SK-N-SH (cell line): Measurements from ENCODE around the gene CDH23. TPM values are rescaled to one million over a fixed set of nuclear protein-coding genes. Genes with fewer than 3 reads are reported as not detected.

Experiments used
- CTCF ChIA-PET: fragments of 300-600, 350-600 bp; formaldehyde crosslinking; extraction: SDS; loops from one replicate; lab custom pipeline; 2021; lab: Yijun Ruan, JAX
- POLR2A ChIA-PET: fragments of 350-600 bp; sonication (Branson Sonifier 250); formaldehyde crosslinking; extraction: SDS; loops from one replicate; lab custom pipeline; 2020; ENCODE audit warnings: antibody characterized with exemption, inconsistent platforms; lab: Yijun Ruan, JAX
- DNase-seq: peaks from one replicate; pipeline ENCODE4 v3.0.0; 2012
- H2AFZ ChIP-seq: fragments of 200-600 bp; sonication (generic); 2 replicates; pipeline ENCODE4 v1.8.1; 2016; ENCODE audit warnings: antibody characterized with exemption, mild to moderate bottlenecking, low read depth
- H3F3A ChIP-seq: fragments of 200-600 bp; sonication (generic); replicated peaks from 2 replicates; pipeline ENCODE3; 2016; ENCODE audit warnings: antibody characterized with exemption, mild to moderate bottlenecking; ENCODE audit not compliant: insufficient read depth
- H3K27ac ChIP-seq, 2 experiments: fragments of 200-500 bp in 1 of 2; fragments of 200-600 bp in 1 of 2; sonication (Bioruptor generic) in 1 of 2; sonication (generic), shearing (Covaris generic) in 1 of 2; 2 replicates each; pipeline versions ENCODE4 v1.5.1 to v1.6.1; 2014 to 2016; ENCODE audit warnings: low read depth in 2 of 2, inconsistent platforms in 1 of 2, low read length in 1 of 2, mild to moderate bottlenecking in 1 of 2, mixed read lengths in 1 of 2
- H3K27me3 ChIP-seq: fragments of 200-600 bp; sonication (generic), shearing (Covaris generic); 2 replicates; pipeline ENCODE4 v1.6.1; 2016; ENCODE audit warnings: mixed run types; ENCODE audit not compliant: insufficient read depth
- H3K36me3 ChIP-seq, 2 experiments: fragments of 200-500 bp in 1 of 2; fragments of 200-600 bp in 1 of 2; sonication (Bioruptor generic) in 1 of 2; sonication (generic) in 1 of 2; replicated peaks in 1 of 2; 2 replicates each; pipeline versions ENCODE3 to v1.5.1; 2014 to 2016; ENCODE audit warnings: low read length in 1 of 2, mild to moderate bottlenecking in 1 of 2; ENCODE audit not compliant: insufficient read depth in 2 of 2, control insufficient read depth in 1 of 2
- H3K4me1 ChIP-seq, 2 experiments: fragments of 200-500 bp in 1 of 2; fragments of 200-600 bp in 1 of 2; sonication (Bioruptor generic) in 1 of 2; sonication (generic), shearing (Covaris generic) in 1 of 2; 2 replicates each; pipeline versions ENCODE4 v1.5.1 to v1.6.1; 2014 to 2016; ENCODE audit warnings: low read depth in 1 of 2, low read length in 1 of 2, mixed run types in 1 of 2; ENCODE audit not compliant: insufficient read depth in 2 of 2, control insufficient read depth in 1 of 2
- H3K4me2 ChIP-seq: fragments of 200-600 bp; sonication (generic), shearing (Covaris generic); 2 replicates; pipeline ENCODE4 v1.6.1; 2017; ENCODE audit warnings: mixed run types
- H3K4me3 ChIP-seq, 2 experiments: fragments of 200-500 bp in 1 of 2; fragments of 200-600 bp in 1 of 2; sonication (Bioruptor generic) in 1 of 2; sonication (generic), shearing (Covaris generic) in 1 of 2; 2 replicates each; pipeline versions ENCODE4 v1.5.1 to v1.8.1; 2014 to 2016; ENCODE audit warnings: low read depth in 2 of 2, inconsistent platforms in 1 of 2, low read length in 1 of 2, mild to moderate bottlenecking in 1 of 2, mixed read lengths in 1 of 2, moderate library complexity in 1 of 2
- H3K79me2 ChIP-seq: fragments of 200-600 bp; sonication (generic); 2 replicates; pipeline ENCODE4 v1.8.1; 2017; ENCODE audit warnings: mild to moderate bottlenecking; ENCODE audit not compliant: insufficient read depth
- H3K9ac ChIP-seq: fragments of 200-600 bp; sonication (generic); 2 replicates; pipeline ENCODE4 v1.6.1; 2017; ENCODE audit warnings: mixed run types
- H3K9me2 ChIP-seq: fragments of 200-600 bp; sonication (generic); 2 replicates; pipeline ENCODE4 v1.6.1; 2017; ENCODE audit warnings: mixed run types
- H3K9me3 ChIP-seq: fragments of 200-600 bp; sonication (generic); 2 replicates; pipeline ENCODE4 v1.6.1; 2017; ENCODE audit warnings: mixed run types, mild to moderate bottlenecking, moderate library complexity
- H4K20me1 ChIP-seq: fragments of 200-600 bp; sonication (generic); 2 replicates; pipeline ENCODE4 v1.6.1; 2017; ENCODE audit warnings: mild to moderate bottlenecking, mixed run types; ENCODE audit not compliant: insufficient read depth
- EP300 ChIP-seq, 2 experiments: IDR thresholded peaks; 2 replicates each; pipeline versions ENCODE4 v1.4.0 to v1.6.1; 2012; ENCODE audit warnings: borderline replicate concordance in 1 of 2, low read depth in 1 of 2, low read length in 1 of 2
- FOSL2 ChIP-seq: IDR thresholded peaks from 2 replicates; pipeline ENCODE4 v1.4.0; 2012; ENCODE audit warnings: low read depth, mild to moderate bottlenecking, moderate library complexity, borderline replicate concordance
- FOXJ3 ChIP-seq: sonication (generic); formaldehyde crosslinking; IDR thresholded peaks from 2 replicates; pipeline ENCODE4 v1.5.1; 2020; ENCODE audit warnings: mild to moderate bottlenecking, missing genetic modification reagents
- FOXM1 ChIP-seq: IDR thresholded peaks from 2 replicates; pipeline ENCODE4 v1.4.0; 2012; ENCODE audit warnings: low read depth, mild to moderate bottlenecking
- MAX ChIP-seq: IDR thresholded peaks from 2 replicates; pipeline ENCODE4 v1.4.0; 2012; ENCODE audit warnings: low read depth
- MEF2A ChIP-seq: IDR thresholded peaks from 2 replicates; pipeline ENCODE4 v1.4.0; 2012; ENCODE audit warnings: low read depth, borderline replicate concordance
- NRF1 ChIP-seq: IDR thresholded peaks from 2 replicates; pipeline ENCODE4 v1.6.1; 2012; ENCODE audit warnings: low read depth, mild to moderate bottlenecking, low read length
- RAD21 ChIP-seq: IDR thresholded peaks from 2 replicates; pipeline ENCODE4 v1.6.1; 2012; ENCODE audit warnings: mild to moderate bottlenecking, low read length
- RCOR1 ChIP-seq: fragments of 150-350 bp; IDR thresholded peaks from 2 replicates; pipeline ENCODE4 v1.6.1; 2017; ENCODE audit warnings: antibody characterized with exemption, low read length
- REST ChIP-seq: IDR thresholded peaks from 2 replicates; pipeline ENCODE4 v1.6.1; 2012; ENCODE audit warnings: mild to moderate bottlenecking, low read depth, low read length, moderate library complexity
- SMC3 ChIP-seq: IDR thresholded peaks from 2 replicates; pipeline ENCODE4 v1.6.1; 2012; ENCODE audit warnings: low read depth, low read length, improper control_type of control experiment
- TCF12 ChIP-seq: IDR thresholded peaks from 2 replicates; pipeline ENCODE4 v1.4.0; 2012
- USF1 ChIP-seq: IDR thresholded peaks from 2 replicates; pipeline ENCODE4 v1.4.0; 2012; ENCODE audit warnings: low read depth, borderline replicate concordance
- WGBS: methylation state at CpG from one replicate; pipeline ENCODE4 v1.1.6; 2017; ENCODE audit warnings: low lambda C conversion rate; 5-methylcytosine and 5-hydroxymethylcytosine counted together
- polyA plus RNA-seq, 3 experiments: library from polyadenylated mRNA; depleted of rRNA; stranded (reverse); fragments of >200 nt; gene quantifications; 2 replicates each; pipeline ENCODE4 v1.2.3, GENCODE V29; 2012
- TF ChIP-seq, protein P1 (sequence below): fragments of 200-600 bp; sonication (generic); IDR thresholded peaks from 2 replicates; pipeline ENCODE4 v1.6.1; 2017; ENCODE audit warnings: antibody characterized with exemption, mild to moderate bottlenecking, moderate library complexity
- TF ChIP-seq, protein P2 (sequence below): fragments of 150-350 bp; IDR thresholded peaks from 2 replicates; pipeline ENCODE4 v1.6.1; 2017; ENCODE audit warnings: antibody characterized with exemption, low read length, low read depth, borderline replicate concordance
- TF ChIP-seq, protein P3 (sequence below): IDR thresholded peaks from 2 replicates; pipeline ENCODE4 v1.4.0; 2012; ENCODE audit warnings: low read depth, borderline replicate concordance

CDH23 gene
- polyA plus RNA-seq, 1 of the 3 experiments (the other 2 are of a cell fraction): 0.03 TPM

GRCh38 chr10:71579668-71580067 lies 182.9 kb downstream of the CDH23 start:
- Histone ChIP-seq H3K9me2 (no peaks in the 10 kb centered on the region), H3F3A (no peaks in the 10 kb centered on the region), H3K36me3 (no peaks in the 10 kb centered on the region), H3K27me3 (0 out of 2 replicates have a peak, but pooled peaks cover 6% of the 10 kb centered on the region), H3K79me2 (no peaks in the 10 kb centered on the region), H3K27ac (no peak overlapping the region), H3K4me3 (no peak overlapping the region), H3K4me1 (peaks cover 0 to 6% of the 10 kb centered on the region in 2 experiments; a peak in 1 of 4 replicates), H4K20me1 (no peaks in the 10 kb centered on the region), H3K9ac (no peak overlapping the region), H3K4me2 (no peak overlapping the region), H3K9me3 (no peaks in the 10 kb centered on the region), H2AFZ (no peak overlapping the region)
- WGBS: 67% methylated on average over 3 of the region's 5 CpGs
- ChIA-PET POLR2A (no interaction called here), CTCF (interaction anchor here (1.0 to 1.2 kb wide), 2 partner anchors 10 to 183 kb away, joined by 3 to 4 read pairs; partner anchors contain the start of gene CDH23)
- no peak for DNase-seq
- TF ChIP-seq, protein P1, sequence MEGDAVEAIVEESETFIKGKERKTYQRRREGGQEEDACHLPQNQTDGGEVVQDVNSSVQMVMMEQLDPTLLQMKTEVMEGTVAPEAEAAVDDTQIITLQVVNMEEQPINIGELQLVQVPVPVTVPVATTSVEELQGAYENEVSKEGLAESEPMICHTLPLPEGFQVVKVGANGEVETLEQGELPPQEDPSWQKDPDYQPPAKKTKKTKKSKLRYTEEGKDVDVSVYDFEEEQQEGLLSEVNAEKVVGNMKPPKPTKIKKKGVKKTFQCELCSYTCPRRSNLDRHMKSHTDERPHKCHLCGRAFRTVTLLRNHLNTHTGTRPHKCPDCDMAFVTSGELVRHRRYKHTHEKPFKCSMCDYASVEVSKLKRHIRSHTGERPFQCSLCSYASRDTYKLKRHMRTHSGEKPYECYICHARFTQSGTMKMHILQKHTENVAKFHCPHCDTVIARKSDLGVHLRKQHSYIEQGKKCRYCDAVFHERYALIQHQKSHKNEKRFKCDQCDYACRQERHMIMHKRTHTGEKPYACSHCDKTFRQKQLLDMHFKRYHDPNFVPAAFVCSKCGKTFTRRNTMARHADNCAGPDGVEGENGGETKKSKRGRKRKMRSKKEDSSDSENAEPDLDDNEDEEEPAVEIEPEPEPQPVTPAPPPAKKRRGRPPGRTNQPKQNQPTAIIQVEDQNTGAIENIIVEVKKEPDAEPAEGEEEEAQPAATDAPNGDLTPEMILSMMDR: no peak
- TF ChIP-seq NRF1 (no peak), FOXM1 (no peak)

DNA sequence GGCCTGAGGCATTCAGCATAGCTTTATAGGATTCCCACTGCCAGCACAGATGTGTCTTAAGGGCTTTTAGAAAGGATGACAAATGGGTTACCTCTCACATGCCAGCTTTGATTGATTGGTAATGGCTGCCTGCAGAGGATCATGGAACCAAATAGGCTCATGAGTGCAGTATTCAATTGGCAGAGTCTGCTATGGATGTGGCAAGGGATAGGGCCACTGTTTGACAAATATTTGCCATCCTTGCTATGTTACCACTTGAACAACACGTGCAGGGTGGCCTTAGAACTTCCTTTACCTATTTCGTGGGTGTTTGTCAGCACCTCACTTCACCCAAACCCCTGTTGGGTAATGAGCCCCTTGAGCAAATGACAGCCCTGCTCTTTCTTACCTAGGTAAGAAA lies 183.7 kb downstream of the CDH23 start:
- Histone ChIP-seq H2AFZ (no peak overlapping the region), H3K4me2 (no peak overlapping the region), H3K9ac (no peak overlapping the region), H3K79me2 (no peaks in the 10 kb centered on the region), H3K27me3 (0 out of 2 replicates have a peak, but pooled peaks cover 9% of the 10 kb centered on the region), H3K9me2 (no peaks in the 10 kb centered on the region), H3K9me3 (no peaks in the 10 kb centered on the region), H4K20me1 (no peaks in the 10 kb centered on the region), H3K36me3 (no peaks in the 10 kb centered on the region), H3F3A (no peaks in the 10 kb centered on the region), H3K4me3 (no peak overlapping the region), H3K4me1 (peaks cover 0 to 6% of the 10 kb centered on the region in 2 experiments; a peak in 1 of 4 replicates), H3K27ac (no peak overlapping the region)
- DNase-seq: no peak
- ChIA-PET POLR2A (no interaction called here), CTCF (interaction anchor here (1.0 to 1.2 kb wide), 3 partner anchors 10 to 196 kb away, joined by 3 to 4 read pairs (median 3); partner anchors contain the start of gene CDH23)
- WGBS: 18% methylated on average over 2 of the region's 2 CpGs
- TF ChIP-seq MEF2A: no peak
- no peak for TF ChIP-seq SMC3
- TF ChIP-seq FOSL2: no peak
- no peak for TF ChIP-seq FOXM1
- TF ChIP-seq, protein P2, sequence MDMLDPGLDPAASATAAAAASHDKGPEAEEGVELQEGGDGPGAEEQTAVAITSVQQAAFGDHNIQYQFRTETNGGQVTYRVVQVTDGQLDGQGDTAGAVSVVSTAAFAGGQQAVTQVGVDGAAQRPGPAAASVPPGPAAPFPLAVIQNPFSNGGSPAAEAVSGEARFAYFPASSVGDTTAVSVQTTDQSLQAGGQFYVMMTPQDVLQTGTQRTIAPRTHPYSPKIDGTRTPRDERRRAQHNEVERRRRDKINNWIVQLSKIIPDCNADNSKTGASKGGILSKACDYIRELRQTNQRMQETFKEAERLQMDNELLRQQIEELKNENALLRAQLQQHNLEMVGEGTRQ: no peak
- no peak for TF ChIP-seq RAD21
- TF ChIP-seq RCOR1: no peak
- TF ChIP-seq REST: no peak
- TF ChIP-seq, protein P3, sequence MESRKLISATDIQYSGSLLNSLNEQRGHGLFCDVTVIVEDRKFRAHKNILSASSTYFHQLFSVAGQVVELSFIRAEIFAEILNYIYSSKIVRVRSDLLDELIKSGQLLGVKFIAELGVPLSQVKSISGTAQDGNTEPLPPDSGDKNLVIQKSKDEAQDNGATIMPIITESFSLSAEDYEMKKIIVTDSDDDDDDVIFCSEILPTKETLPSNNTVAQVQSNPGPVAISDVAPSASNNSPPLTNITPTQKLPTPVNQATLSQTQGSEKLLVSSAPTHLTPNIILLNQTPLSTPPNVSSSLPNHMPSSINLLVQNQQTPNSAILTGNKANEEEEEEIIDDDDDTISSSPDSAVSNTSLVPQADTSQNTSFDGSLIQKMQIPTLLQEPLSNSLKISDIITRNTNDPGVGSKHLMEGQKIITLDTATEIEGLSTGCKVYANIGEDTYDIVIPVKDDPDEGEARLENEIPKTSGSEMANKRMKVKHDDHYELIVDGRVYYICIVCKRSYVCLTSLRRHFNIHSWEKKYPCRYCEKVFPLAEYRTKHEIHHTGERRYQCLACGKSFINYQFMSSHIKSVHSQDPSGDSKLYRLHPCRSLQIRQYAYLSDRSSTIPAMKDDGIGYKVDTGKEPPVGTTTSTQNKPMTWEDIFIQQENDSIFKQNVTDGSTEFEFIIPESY: no peak
- TF ChIP-seq USF1: no peak
- no peak for TF ChIP-seq TCF12
- TF ChIP-seq FOXJ3 (CRISPR knock-in tag): no peak
- no peak for TF ChIP-seq MAX
- TF ChIP-seq EP300 (IDR thresholded peaks at IDR 0.05; ENCODE audit: borderline replicate concordance in 1 of 2, low read depth in 1 of 2, low read length in 1 of 2): no peak
